Caki2 (cell line): ENCODE results near the gene CCR3. TPM values are rescaled to one million over a fixed set of nuclear protein-coding genes. Genes with fewer than 3 reads are reported as not detected.
"Not testable (repeated sequence)": the region's sequence is repeated elsewhere in the genome, so short reads cannot be mapped to it uniquely, and the experiment has no call there.

Experiments used
- DNase-seq: peaks from one replicate; pipeline ENCODE4 v3.0.0-alpha.2; 2015; ENCODE audit warnings: low read depth
- in situ Hi-C: cut with HindIII; loops from 2 replicates; pipeline ENCODE4 v1.10.0; 2016; ENCODE audit warnings: low sequenced_read_pairs, low pct_unique_long_range_greater_than_20kb, mixed read lengths
- total RNA-seq: library from RNA; depleted of rRNA; stranded (reverse); fragments of >200 nt; shearing (Covaris generic); gene quantifications from 2 replicates; pipeline ENCODE4 v1.2.3, GENCODE V29; 2014; ENCODE audit warnings: low replicate concordance; rRNA removed

The CCR3 gene
- not detected in 2 replicates for total RNA-seq

DNA sequence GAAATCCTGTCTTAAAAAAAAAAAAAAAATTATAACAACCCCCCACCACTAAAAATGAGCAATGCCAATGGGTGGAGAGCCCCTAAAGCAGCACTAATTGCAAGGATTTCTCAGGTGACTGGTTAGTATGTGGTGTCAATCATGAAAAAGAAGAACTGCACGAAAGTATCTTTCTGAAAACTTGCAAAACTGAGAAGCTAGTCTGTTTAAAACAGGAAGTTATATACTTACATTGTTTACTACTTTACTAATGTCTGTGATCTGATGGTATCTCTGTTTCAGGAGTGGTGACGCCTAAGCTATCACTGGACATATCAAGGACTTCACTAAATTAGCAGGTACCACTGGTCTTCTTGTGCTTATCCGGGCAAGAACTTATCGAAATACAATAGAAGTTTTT is at the start of gene CCR3:
CCR3 (plus strand) TSS at position 341 of the 400 bp plus-strand sequence. CDS start 22,699 bp downstream, outside the sequence.
- no peak for DNase-seq

DNA sequence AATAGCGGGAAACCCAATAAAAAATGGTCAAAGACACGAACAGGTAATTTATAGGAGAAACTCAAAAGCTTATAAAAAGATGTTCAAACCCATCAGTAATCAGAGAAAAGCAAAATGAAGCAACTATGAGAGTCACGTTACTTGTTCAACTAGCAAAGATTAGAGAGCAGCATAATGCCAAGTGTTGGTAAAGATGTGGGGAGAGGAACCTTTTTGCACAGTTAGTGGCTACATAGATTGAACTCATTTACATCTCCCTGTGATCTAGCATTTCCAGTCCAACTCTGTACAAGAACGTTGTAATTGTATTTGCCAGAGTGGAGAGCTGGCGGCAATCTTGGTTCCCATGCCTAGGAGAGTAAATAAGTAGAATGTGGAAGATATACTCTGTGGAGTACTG is 49.3 kb upstream of the CCR3 start:
- in situ Hi-C loops, result no loop called here
- DNase-seq, result no peak

More for the DNA sequence above, at the start of gene CCR3:
- in situ Hi-C loops, result no loop called here

- in situ Hi-C loops, result no loop called here
- no peak for DNase-seq
Measured at GRCh38 chr3:46193436-46193835, 48.8 kb upstream of the CCR3 start.

DNA sequence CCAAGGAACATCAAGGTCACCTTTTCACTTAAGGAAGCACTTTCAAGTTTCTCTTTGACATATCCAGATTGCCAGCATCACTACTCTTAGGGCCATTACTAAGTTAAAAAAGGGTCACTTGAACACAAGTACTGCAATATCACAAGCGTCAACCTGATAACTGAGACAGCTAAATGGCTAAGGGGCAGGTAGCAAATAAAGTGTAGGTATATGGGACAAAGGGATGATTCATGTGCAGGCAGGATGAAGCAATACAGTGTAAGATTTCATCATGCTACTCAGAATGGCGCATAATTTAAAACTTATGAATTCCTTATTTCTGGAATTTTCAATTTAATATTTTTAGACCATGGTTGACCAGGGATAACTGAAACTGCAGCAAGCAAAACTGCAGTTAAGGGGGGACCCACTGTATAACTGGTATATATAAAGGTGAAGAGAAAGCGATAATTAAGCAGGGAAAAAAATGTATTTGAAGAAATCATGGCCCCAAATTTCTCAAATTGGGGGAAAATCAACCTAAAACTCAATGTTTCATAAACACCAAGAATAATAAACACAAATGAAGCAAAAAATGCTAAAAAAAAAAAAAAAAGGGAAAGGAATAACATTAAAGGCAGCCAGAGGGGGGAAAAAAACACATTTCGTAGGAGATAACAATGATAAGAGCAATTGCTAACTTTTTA is 47.2 kb upstream of the CCR3 start:
- no peak for DNase-seq
- in situ Hi-C loops, result no loop called here

DNA sequence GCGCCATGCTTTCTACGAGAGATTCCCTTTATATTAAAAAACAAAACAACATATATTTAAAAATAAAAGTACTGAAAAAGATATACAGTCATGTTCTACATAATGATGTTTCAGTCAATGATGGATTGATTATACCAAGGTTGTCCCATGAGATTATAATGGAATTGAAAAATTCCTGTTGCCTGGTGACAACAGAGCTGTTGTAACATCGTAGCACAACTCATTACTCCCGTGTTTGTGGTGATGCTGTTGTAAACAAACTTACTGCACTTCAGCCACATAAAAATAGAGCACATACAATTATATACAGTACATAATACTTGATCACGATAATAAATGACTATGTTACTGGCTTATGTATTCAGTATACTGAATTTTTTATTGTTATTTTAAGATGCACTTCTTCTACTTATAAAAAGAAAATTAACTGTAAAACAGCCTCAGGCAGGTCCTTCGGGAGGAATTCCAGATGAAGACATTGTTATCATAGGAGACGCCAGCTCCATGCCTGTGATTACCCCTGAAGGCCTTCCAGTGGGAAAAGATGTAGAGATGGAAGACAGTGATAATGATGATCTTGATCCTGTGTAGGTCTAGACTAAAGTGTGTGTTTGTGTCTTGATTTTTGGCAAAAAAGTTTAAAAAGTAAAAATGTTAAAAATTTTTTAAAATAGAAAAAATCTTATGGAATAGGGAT is 45.9 kb upstream of the CCR3 start:
- in situ Hi-C loops, result no loop called here
- DNase-seq, result no peak

GRCh38 chr3:46200211-46200610 is 42.0 kb upstream of the CCR3 start:
- in situ Hi-C loops, result no loop called here
- no peak for DNase-seq

DNA sequence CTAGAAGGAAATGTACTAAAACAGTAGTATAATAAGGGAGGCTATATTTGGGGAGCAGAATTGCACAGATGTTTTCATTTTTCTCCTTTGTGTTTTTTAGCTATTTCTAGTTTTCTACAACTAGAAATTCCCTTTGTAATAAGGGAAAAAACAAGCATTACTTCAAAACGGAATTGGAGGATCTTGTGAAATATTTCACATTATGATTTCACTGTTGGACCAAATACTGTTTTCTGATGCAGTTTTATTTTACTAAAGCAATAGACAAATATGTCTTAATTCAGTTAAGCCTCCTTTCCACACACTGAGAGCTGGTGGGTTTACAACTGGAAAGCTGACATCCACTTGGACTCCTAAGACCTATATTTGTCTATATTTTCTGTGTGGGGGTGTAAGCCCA is 41.5 kb upstream of the CCR3 start:
- in situ Hi-C loops, result no loop called here
- DNase-seq, result no peak

GRCh38 chr3:46202535-46202934 is 39.7 kb upstream of the CCR3 start:
- in situ Hi-C loops, result no loop called here
- DNase-seq, result no peak

GRCh38 chr3:46203681-46204080 is 38.6 kb upstream of the CCR3 start:
- in situ Hi-C loops, result no loop called here
- no peak for DNase-seq

GRCh38 chr3:46205286-46205960 is 36.8 kb upstream of the CCR3 start:
- DNase-seq, result no peak

GRCh38 chr3:46206282-46207015 is 35.8 kb upstream of the CCR3 start:
- no peak for DNase-seq

More at GRCh38 chr3:46205286-46205960, 36.8 kb upstream of the CCR3 start:
- in situ Hi-C loops, result no loop called here

DNA sequence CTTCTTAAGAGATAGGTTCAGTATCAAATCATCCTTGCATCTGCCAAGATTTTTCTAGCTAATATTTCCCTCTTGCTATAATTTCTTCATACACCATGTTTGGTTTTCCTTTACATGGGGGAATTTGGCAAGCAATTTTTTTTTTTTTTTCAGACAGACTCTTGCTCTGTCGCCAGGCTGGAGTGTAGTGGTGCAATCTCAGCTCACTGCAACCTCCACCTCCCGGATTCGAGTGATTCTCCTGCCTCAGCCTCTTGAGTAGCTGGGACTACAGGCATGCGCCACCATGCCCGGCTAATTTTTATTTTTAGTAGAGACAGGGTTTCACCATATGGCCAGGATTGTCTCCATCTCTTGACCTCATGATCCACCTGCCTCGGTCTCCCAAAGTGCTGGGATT is 34.7 kb upstream of the CCR3 start:
- DNase-seq, in situ Hi-C loops: not testable (repeated sequence)

More at GRCh38 chr3:46206282-46207015, 35.8 kb upstream of the CCR3 start:
- in situ Hi-C loops, result no loop called here

- in situ Hi-C loops, result no loop called here
- no peak for DNase-seq
Measured at GRCh38 chr3:46208167-46208704, 34.0 kb upstream of the CCR3 start, which contains the start of gene CCR1. CCR1 (minus strand) TSS chr3:46208313; CDS start chr3:46204313, 4,000 bp downstream.

GRCh38 chr3:46209053-46209452 is 33.2 kb upstream of the CCR3 start:
- no peak for DNase-seq
- in situ Hi-C loops, result no loop called here

- in situ Hi-C loops, result no loop called here
- no peak for DNase-seq
Measured at GRCh38 chr3:46209746-46210470, 32.4 kb upstream of the CCR3 start.

GRCh38 chr3:46212101-46212500 is 30.2 kb upstream of the CCR3 start:
- in situ Hi-C loops, result no loop called here
- DNase-seq, result no peak

GRCh38 chr3:46213201-46213600 is 29.1 kb upstream of the CCR3 start:
- in situ Hi-C loops, result no loop called here
- no peak for DNase-seq
